GM23338 (cell line): ENCODE data around the gene PCP2. TPM values are rescaled to one million over a fixed set of nuclear protein-coding genes. Genes with fewer than 3 reads are reported as not detected.

Experiments used
- ATAC-seq: fragments of 200-7000 bp; cut with Tn5 transposase; 3 replicates; pipeline ENCODE4 v1.9.1; 2020
- DNase-seq: peaks from one replicate; pipeline ENCODE4 v3.0.0-alpha.2; 2015; ENCODE audit warnings: low spot score
- H2AFZ ChIP-seq: fragments of 200-600 bp; sonication (generic); 2 replicates; pipeline ENCODE4 v1.8.0; 2016; ENCODE audit warnings: antibody characterized with exemption, mild to moderate bottlenecking, moderate library complexity
- H3F3A ChIP-seq: fragments of 200-600 bp; sonication (generic); replicated peaks from 2 replicates; pipeline ENCODE4 v1.8.0; 2017; ENCODE audit warnings: antibody characterized with exemption, mixed run types, low read depth
- H3K27ac ChIP-seq: fragments of 200-600 bp; sonication (generic); 2 replicates; pipeline ENCODE4 v1.6.1; 2016; ENCODE audit warnings: low read depth
- H3K27me3 ChIP-seq: fragments of 200-600 bp; sonication (generic); 2 replicates; pipeline ENCODE4 v1.8.0; 2016; ENCODE audit warnings: mild to moderate bottlenecking, mixed run types, moderate library complexity; ENCODE audit not compliant: insufficient read depth
- H3K36me3 ChIP-seq: fragments of 200-600 bp; sonication (generic); 2 replicates; pipeline ENCODE4 v1.8.0; 2016; ENCODE audit warnings: mild to moderate bottlenecking; ENCODE audit not compliant: insufficient read depth
- H3K4me1 ChIP-seq: fragments of 200-600 bp; sonication (generic); 2 replicates; pipeline ENCODE4 v1.8.0; 2016; ENCODE audit warnings: mild to moderate bottlenecking, moderate library complexity; ENCODE audit not compliant: insufficient read depth
- H3K4me2 ChIP-seq: fragments of 200-600 bp; sonication (generic); 2 replicates; pipeline ENCODE4 v1.7.1; 2017; ENCODE audit warnings: mixed run types
- H3K4me3 ChIP-seq: fragments of 200-600 bp; sonication (generic); 2 replicates; pipeline ENCODE4 v1.6.1; 2016; ENCODE audit warnings: mixed run types
- H3K79me2 ChIP-seq: fragments of 200-600 bp; sonication (generic); replicated peaks from 2 replicates; pipeline ENCODE4 v1.8.0; 2017; ENCODE audit warnings: mild to moderate bottlenecking; ENCODE audit not compliant: insufficient read depth
- H3K9me2 ChIP-seq: fragments of 200-600 bp; sonication (generic); 2 replicates; pipeline ENCODE4 v1.8.0; 2017; ENCODE audit not compliant: insufficient read depth
- H4K20me1 ChIP-seq: fragments of 200-600 bp; sonication (generic); replicated peaks from 2 replicates; pipeline ENCODE4 v1.8.0; 2017; ENCODE audit warnings: mild to moderate bottlenecking; ENCODE audit not compliant: insufficient read depth
- H3K27ac Mint-ChIP-seq: 2 replicates; pipeline ENCODE4 v1.8.0; 2020; ENCODE audit warnings: inconsistent platforms, mild to moderate bottlenecking, moderate library complexity, mixed read lengths
- H3K27me3 Mint-ChIP-seq: 3 replicates; pipeline ENCODE4 v1.8.0; 2022; ENCODE audit warnings: low read depth, mild to moderate bottlenecking, moderate library complexity, mixed read lengths, inconsistent platforms; ENCODE audit not compliant: insufficient read depth, poor library complexity
- H3K36me3 Mint-ChIP-seq: 3 replicates; pipeline ENCODE4 v1.8.0; 2021; ENCODE audit warnings: low read depth, mild to moderate bottlenecking, inconsistent platforms, moderate library complexity, mixed read lengths
- H3K4me1 Mint-ChIP-seq: 3 replicates; pipeline ENCODE4 v1.8.0; 2020; ENCODE audit warnings: mild to moderate bottlenecking, inconsistent platforms, mixed read lengths
- H3K4me3 Mint-ChIP-seq: 3 replicates; pipeline ENCODE4 v1.8.0; 2021; ENCODE audit warnings: moderate library complexity, mild to moderate bottlenecking, inconsistent platforms, mixed read lengths
- H3K9me3 Mint-ChIP-seq: 3 replicates; pipeline ENCODE4 v1.8.0; 2020; ENCODE audit warnings: moderate library complexity, mild to moderate bottlenecking, inconsistent platforms, mixed read lengths
- CREB1 ChIP-seq: fragments of 250-450 bp; sonication (Bioruptor Pico); IDR thresholded peaks from 2 replicates; pipeline ENCODE4 v1.5.0; 2020; ENCODE audit warnings: low read depth, mild to moderate bottlenecking, moderate library complexity
- CTCF ChIP-seq, 2 experiments: fragments of 200-600 bp in 1 of 2; sonication (generic) in 1 of 2; conservative IDR thresholded peaks; 2 replicates each; pipeline versions ENCODE4 v1.5.1 to v1.6.1; 2016 to 2017; ENCODE audit warnings: antibody characterized with exemption in 2 of 2, low read depth in 2 of 2, mild to moderate bottlenecking in 2 of 2, moderate library complexity in 1 of 2
- ETS1 ChIP-seq: IDR thresholded peaks from 2 replicates; pipeline ENCODE4 v1.6.1; 2016; ENCODE audit warnings: antibody characterized with exemption
- EZH2 ChIP-seq: fragments of 200-600 bp; sonication (generic); IDR thresholded peaks from one replicate; pipeline ENCODE4 v1.8.0; 2017; ENCODE audit warnings: antibody characterized with exemption, mild to moderate bottlenecking, low read depth; ENCODE audit not compliant: unreplicated experiment
- EZH2phosphoT487 ChIP-seq: fragments of 200-600 bp; sonication (generic); IDR thresholded peaks from one replicate; pipeline ENCODE4 v1.8.1; 2018; ENCODE audit warnings: antibody characterized with exemption; ENCODE audit not compliant: unreplicated experiment
- JUNB ChIP-seq: IDR thresholded peaks from one replicate; pipeline ENCODE4 v1.6.1; 2016; ENCODE audit warnings: antibody characterized with exemption; ENCODE audit not compliant: unreplicated experiment
- NANOG ChIP-seq: IDR thresholded peaks from 2 replicates; pipeline ENCODE4 v1.6.1; 2016; ENCODE audit warnings: antibody characterized with exemption, borderline replicate concordance
- POLR2AphosphoS5 ChIP-seq: IDR thresholded peaks from 2 replicates; pipeline ENCODE4 v1.6.1; 2016; ENCODE audit warnings: antibody characterized with exemption, low read depth
- REST ChIP-seq: IDR thresholded peaks from one replicate; pipeline ENCODE4 v1.6.1; 2018; ENCODE audit warnings: antibody characterized with exemption; ENCODE audit not compliant: unreplicated experiment
- STAT1 ChIP-seq: IDR thresholded peaks from one replicate; pipeline ENCODE4 v1.6.1; 2016; ENCODE audit warnings: antibody characterized with exemption; ENCODE audit not compliant: unreplicated experiment
- ZNF114 ChIP-seq: fragments of 250-450 bp; sonication (Bioruptor Pico); IDR thresholded peaks from 2 replicates; pipeline ENCODE4 v1.5.0; 2020; ENCODE audit warnings: mild to moderate bottlenecking, moderate library complexity
- ZNF331 ChIP-seq: fragments of 250-450 bp; sonication (Bioruptor Pico); IDR thresholded peaks from 2 replicates; pipeline ENCODE4 v1.5.0; 2020; ENCODE audit warnings: low read depth, mild to moderate bottlenecking, moderate library complexity
- ZNF462 ChIP-seq: fragments of 250-450 bp; sonication (Bioruptor Pico); IDR thresholded peaks from 2 replicates; pipeline ENCODE4 v1.5.0; 2020; ENCODE audit warnings: mild to moderate bottlenecking, moderate library complexity
- polyA plus RNA-seq: library from polyadenylated mRNA; unstranded; fragments of >200 nt; fragmentation: Nextera tagmentation; extraction: Ambion mirVana; gene quantifications from 2 replicates; pipeline ENCODE4 v1.2.1, GENCODE V29; 2016
- total RNA-seq: library from RNA; depleted of rRNA; stranded (reverse); fragments of >200 nt; shearing (Covaris generic); gene quantifications from 2 replicates; pipeline ENCODE4 v1.2.3, GENCODE V29; 2014

PCP2 gene
- total and polyA plus RNA-seq, 2 experiments from 2014 or later, result not detected

GRCh38 chr19:7618771-7619510, 14.6 kb downstream of the PCP2 start:
- peaks cover 12% of the 10 kb centered on the region for H3K27me3 Mint-ChIP-seq
- H3K9me3 Mint-ChIP-seq, result no peaks in the 10 kb centered on the region
- peaks cover 39% of the 10 kb centered on the region for H3K36me3 Mint-ChIP-seq
- H3K9me2 ChIP-seq, result no peaks in the 10 kb centered on the region
- H3K79me2 ChIP-seq, result no peaks in the 10 kb centered on the region
- H3K4me1 ChIP-seq, result no peaks in the 10 kb centered on the region
- no peaks in the 10 kb centered on the region; the same call in 1 of the 2 replicates for H3K36me3 ChIP-seq
- no peak for DNase-seq
- no peaks in the 10 kb centered on the region; the same call in none of the 2 replicates for H4K20me1 ChIP-seq
- H3K4me3 Mint-ChIP-seq, result no peak overlapping the region
- H3K27ac ChIP-seq, result no peak overlapping the region
- H3K4me3 ChIP-seq, result no peak overlapping the region
- H3K27ac Mint-ChIP-seq, result no peak overlapping the region
- no peaks in the 10 kb centered on the region for H3F3A ChIP-seq
- ATAC-seq, result no peak
- TF ChIP-seq CREB1 (CRISPR knock-in tag), result no peak
- no peak for TF ChIP-seq ZNF462 (CRISPR knock-in tag)
- TF ChIP-seq REST, result no peak
- no peak for TF ChIP-seq EZH2
- TF ChIP-seq JUNB, result no peak
- TF ChIP-seq ETS1, result no peak
- TF ChIP-seq ZNF331 (CRISPR knock-in tag), result no peak
- TF ChIP-seq EZH2phosphoT487, result no peak
- no peak for TF ChIP-seq ZNF114 (CRISPR knock-in tag)
- no peak for TF ChIP-seq STAT1
- no peak for TF ChIP-seq NANOG
- no peak for TF ChIP-seq CTCF (conservative IDR thresholded peaks at IDR 0.05; ENCODE audit: low read depth in 2 of 2)
- TF ChIP-seq POLR2AphosphoS5, result no peak
- H3K27me3 ChIP-seq, result no peaks in the 10 kb centered on the region
- H2AFZ ChIP-seq, result no peak overlapping the region
- H3K4me1 Mint-ChIP-seq, result no peaks in the 10 kb centered on the region
- no peak overlapping the region for H3K4me2 ChIP-seq
